AG09319 (cell line): ENCODE results near the gene RASD1.

Source experiments
- DNase-seq: peaks from one replicate; pipeline ENCODE4 v3.0.0-alpha.2; 2010; ENCODE audit warnings: low read depth; ENCODE audit errors: extremely low read depth
- TF ChIP-seq, protein P1 (sequence below): IDR thresholded peaks from 2 replicates; pipeline ENCODE4 v1.5.1; 2011; ENCODE audit warnings: low read depth, mild to moderate bottlenecking, inconsistent platforms, low read length, moderate library complexity

The RASD1 gene

GRCh38 chr17:17508019-17508535, 11.9 kb upstream of the RASD1 start:
- no peak for DNase-seq
- TF ChIP-seq, protein P1, sequence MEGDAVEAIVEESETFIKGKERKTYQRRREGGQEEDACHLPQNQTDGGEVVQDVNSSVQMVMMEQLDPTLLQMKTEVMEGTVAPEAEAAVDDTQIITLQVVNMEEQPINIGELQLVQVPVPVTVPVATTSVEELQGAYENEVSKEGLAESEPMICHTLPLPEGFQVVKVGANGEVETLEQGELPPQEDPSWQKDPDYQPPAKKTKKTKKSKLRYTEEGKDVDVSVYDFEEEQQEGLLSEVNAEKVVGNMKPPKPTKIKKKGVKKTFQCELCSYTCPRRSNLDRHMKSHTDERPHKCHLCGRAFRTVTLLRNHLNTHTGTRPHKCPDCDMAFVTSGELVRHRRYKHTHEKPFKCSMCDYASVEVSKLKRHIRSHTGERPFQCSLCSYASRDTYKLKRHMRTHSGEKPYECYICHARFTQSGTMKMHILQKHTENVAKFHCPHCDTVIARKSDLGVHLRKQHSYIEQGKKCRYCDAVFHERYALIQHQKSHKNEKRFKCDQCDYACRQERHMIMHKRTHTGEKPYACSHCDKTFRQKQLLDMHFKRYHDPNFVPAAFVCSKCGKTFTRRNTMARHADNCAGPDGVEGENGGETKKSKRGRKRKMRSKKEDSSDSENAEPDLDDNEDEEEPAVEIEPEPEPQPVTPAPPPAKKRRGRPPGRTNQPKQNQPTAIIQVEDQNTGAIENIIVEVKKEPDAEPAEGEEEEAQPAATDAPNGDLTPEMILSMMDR, result no peak

GRCh38 chr17:17507465-17508011, 11.3 kb upstream of the RASD1 start:
- TF ChIP-seq, protein P1, result no peak
- no peak for DNase-seq

DNA sequence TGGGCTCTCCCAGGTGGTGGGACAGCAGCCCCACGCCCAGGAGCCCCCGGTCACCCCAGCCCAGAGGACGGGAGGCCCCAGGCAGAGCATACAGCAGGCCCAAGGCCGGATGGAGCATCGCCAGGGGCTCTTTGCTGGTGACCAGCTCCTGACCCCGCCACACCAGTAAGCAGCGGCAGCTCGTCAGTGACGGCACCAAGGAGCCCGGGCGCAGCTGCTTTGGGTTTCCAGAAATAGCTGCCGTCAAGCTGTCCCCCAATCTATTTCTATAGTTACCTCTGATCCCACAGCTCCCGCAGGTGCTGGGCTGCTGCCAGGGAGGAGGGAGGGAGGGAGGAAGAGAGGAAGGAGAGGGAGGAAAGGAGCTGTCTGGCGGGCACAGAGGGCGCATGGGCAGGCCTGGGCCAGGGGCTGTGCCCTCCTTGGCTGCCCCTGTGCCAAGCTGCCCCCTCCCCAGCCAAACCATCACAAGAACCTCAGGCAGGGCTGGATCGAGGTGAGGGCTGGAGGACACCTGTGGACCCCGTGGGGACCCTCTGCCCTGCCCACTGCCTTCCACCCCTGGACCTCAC, 10.8 kb upstream of the RASD1 start:
- no peak for DNase-seq
- TF ChIP-seq, protein P1, result no peak

DNA sequence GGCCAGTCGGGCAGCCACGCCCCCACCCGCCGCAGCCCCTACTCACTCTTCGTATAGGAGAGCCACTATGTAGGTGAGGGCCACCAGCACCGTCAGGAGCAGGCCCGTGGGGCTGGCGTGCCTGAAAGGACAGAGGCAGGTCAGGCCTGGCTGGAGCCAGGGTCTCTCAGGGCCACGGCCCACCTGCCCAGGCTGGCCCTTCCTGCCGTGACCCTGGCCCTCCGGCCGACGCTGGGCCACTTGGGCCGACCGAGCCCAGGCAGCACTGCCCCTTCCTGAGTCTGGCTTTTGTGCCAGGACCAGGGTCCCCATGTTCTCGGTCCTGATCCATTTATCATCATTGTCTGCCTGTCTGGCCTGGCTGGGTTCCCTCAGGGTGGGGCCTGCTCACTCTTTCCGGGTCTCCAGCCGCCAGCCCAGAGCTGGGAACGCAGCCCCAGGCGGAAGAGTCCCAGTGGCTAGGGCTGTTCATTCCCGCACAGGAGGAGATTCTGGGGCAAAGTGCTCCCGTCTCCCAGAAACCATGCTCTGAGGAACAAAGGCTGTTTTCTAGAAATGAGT, 10.1 kb upstream of the RASD1 start:
- DNase-seq, result no peak
- TF ChIP-seq, protein P1, result no peak

GRCh38 chr17:17505610-17506171, 9.5 kb upstream of the RASD1 start:
- TF ChIP-seq, protein P1, result no peak
- no peak for DNase-seq

- no peak for DNase-seq
- TF ChIP-seq, protein P1, result no peak
Observed at GRCh38 chr17:17505151-17505550, 9.0 kb upstream of the RASD1 start.
